OCI-LY3 (cell line): Measurements from ENCODE around the gene TGFBR1.

ENCODE experiments used
- EZH2phosphoT487 ChIP-seq: fragments of 200-600 bp; shearing (Covaris generic); IDR thresholded peaks from 2 replicates; pipeline ENCODE4 v1.6.1; 2018; ENCODE audit warnings: antibody characterized with exemption, mixed run types, low read depth
- TF ChIP-seq, protein P1 (sequence below): fragments of 200-600, 300-600 bp; sonication (generic); IDR thresholded peaks from 2 replicates; pipeline ENCODE4 v1.5.1; 2014; ENCODE audit warnings: antibody characterized with exemption, low read length, low read depth

DNA sequence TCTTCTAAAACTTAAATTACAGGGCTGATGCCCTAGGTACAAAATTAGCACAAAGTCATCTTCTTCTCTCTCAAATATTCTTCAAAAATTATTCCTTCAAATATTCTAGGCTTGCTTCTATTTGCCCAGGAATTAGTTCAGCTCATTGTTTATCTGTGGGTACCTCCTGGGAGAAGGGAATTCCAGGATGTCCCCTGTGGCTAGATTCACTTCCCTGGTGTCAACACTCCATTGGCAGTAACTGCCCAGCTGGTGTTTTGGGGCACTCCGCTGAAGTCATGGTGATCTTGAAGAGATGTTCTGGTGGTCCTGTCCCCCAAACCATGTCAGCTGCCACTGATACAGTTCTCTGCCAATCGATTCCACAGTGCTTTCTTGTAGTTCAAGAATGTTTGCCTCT, 26.2 kb upstream of the TGFBR1 start:
- no peak for TF ChIP-seq EZH2phosphoT487
- TF ChIP-seq, protein P1, sequence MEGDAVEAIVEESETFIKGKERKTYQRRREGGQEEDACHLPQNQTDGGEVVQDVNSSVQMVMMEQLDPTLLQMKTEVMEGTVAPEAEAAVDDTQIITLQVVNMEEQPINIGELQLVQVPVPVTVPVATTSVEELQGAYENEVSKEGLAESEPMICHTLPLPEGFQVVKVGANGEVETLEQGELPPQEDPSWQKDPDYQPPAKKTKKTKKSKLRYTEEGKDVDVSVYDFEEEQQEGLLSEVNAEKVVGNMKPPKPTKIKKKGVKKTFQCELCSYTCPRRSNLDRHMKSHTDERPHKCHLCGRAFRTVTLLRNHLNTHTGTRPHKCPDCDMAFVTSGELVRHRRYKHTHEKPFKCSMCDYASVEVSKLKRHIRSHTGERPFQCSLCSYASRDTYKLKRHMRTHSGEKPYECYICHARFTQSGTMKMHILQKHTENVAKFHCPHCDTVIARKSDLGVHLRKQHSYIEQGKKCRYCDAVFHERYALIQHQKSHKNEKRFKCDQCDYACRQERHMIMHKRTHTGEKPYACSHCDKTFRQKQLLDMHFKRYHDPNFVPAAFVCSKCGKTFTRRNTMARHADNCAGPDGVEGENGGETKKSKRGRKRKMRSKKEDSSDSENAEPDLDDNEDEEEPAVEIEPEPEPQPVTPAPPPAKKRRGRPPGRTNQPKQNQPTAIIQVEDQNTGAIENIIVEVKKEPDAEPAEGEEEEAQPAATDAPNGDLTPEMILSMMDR: no peak
